Cardiac fibroblast (primary cell): Measurements from ENCODE around the gene ARHGAP8.

Source experiments
- DNase-seq, 2 donors: peaks; one replicate each; pipeline versions ENCODE4 v3.0.0 to v3.0.0-alpha.2; 2010; ENCODE audit warnings: low read depth in 2 of 2
- H3K4me3 ChIP-seq, 2 donors: replicated peaks in 1 of 2; 1 replicate in 1 of 2; 2 replicates in 1 of 2; pipeline ENCODE4 v1.5.1; 2011; ENCODE audit warnings: low read depth in 2 of 2, low read length in 2 of 2, mild to moderate bottlenecking in 2 of 2, moderate library complexity in 1 of 2
- TF ChIP-seq, protein P1 (sequence below): IDR thresholded peaks from one replicate; pipeline ENCODE4 v1.5.1; 2011; ENCODE audit warnings: low read depth, mild to moderate bottlenecking, low read length, inconsistent platforms

ARHGAP8 gene

DNA sequence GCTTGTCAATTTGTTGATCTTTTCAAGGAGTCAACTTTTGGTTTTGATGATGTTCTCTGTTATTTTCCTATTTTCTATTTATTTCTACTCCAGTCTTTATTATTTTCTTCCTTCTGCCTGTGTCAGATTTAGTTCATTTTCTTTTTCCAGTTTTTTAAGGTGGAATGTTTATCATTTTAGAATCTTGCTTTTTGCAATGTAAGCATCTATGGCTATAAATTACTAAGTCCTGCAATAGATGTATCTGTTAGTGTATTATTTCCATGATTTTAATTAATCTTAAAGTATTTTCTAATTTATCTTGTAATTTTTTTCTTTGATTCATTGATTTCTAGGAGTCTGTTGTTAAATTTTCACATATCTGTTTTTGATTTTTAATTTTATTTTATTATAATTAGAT, 81.7 kb downstream of the ARHGAP8 start:
- no peak for DNase-seq
- no peak overlapping the region for H3K4me3 ChIP-seq
- TF ChIP-seq, protein P1, sequence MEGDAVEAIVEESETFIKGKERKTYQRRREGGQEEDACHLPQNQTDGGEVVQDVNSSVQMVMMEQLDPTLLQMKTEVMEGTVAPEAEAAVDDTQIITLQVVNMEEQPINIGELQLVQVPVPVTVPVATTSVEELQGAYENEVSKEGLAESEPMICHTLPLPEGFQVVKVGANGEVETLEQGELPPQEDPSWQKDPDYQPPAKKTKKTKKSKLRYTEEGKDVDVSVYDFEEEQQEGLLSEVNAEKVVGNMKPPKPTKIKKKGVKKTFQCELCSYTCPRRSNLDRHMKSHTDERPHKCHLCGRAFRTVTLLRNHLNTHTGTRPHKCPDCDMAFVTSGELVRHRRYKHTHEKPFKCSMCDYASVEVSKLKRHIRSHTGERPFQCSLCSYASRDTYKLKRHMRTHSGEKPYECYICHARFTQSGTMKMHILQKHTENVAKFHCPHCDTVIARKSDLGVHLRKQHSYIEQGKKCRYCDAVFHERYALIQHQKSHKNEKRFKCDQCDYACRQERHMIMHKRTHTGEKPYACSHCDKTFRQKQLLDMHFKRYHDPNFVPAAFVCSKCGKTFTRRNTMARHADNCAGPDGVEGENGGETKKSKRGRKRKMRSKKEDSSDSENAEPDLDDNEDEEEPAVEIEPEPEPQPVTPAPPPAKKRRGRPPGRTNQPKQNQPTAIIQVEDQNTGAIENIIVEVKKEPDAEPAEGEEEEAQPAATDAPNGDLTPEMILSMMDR, result no peak

- DNase-seq, result no peak
These were observed 85.1 kb downstream of the ARHGAP8 start for GRCh38 chr22:44837481-44837880.

DNA sequence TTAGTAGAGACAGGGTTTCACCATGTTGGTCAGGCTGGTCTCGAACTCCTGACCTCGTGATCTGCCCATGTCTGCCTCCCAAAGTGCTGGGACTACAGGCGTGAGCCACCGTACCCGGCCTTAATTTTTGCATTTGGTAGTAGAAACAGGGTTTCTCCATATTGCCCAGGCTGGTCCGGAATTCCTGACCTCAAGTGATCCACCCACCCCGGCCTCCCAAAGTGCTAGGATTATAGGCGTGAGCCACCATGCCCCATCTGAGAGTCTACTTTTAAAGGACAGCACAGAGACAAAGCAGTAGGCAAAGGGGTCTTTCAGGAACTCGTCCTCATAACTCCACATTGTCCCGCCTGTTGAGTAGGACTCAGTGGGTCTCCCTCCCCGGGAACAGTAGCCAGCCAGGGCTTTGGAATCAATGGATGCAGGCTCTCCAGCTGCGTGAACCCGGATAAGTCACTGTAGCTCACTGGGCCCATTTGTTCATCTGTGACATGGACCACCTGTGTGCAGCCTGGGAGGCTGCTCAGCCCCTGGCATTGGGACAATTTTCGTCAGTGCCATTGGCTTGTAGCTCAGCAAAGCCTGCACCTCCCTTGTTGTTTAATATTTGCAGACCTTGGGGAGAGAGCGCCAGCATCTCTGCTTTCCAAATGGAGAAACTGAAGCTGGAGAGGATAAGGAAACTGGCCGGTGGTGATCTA, 86.1 kb downstream of the ARHGAP8 start:
- DNase-seq, result no peak
- TF ChIP-seq, protein P1, result no peak
- H3K4me3 ChIP-seq, result no peak overlapping the region

More at GRCh38 chr22:44837481-44837880, 85.1 kb downstream of the ARHGAP8 start:
- H3K4me3 ChIP-seq, result no peak overlapping the region
- TF ChIP-seq, protein P1, result no peak

GRCh38 chr22:44839061-44839460, 86.7 kb downstream of the ARHGAP8 start:
- H3K4me3 ChIP-seq, result no peak overlapping the region
- TF ChIP-seq, protein P1, result no peak
- no peak for DNase-seq

DNA sequence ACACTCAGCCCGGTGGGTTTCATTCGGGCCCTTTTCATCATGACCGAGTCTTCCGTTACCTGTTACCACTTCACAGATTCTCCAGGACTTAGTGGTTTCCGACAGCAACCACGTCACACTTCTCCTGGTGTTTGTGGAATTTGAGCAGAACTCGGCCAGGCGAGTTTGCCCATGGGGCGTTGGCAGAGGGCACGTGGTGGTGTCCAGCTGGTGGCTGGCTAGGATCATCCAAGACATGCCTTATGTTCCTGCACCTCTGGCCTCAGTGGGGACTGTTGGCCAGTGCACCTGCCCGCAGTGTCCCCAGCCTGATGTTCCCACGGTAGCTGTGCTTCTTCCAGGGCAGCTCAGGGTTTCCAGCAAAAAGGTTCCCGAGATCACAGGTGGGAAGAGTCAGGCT, 87.3 kb downstream of the ARHGAP8 start:
- TF ChIP-seq, protein P1, result no peak
- no peak for DNase-seq
- H3K4me3 ChIP-seq, result no peak overlapping the region

DNA sequence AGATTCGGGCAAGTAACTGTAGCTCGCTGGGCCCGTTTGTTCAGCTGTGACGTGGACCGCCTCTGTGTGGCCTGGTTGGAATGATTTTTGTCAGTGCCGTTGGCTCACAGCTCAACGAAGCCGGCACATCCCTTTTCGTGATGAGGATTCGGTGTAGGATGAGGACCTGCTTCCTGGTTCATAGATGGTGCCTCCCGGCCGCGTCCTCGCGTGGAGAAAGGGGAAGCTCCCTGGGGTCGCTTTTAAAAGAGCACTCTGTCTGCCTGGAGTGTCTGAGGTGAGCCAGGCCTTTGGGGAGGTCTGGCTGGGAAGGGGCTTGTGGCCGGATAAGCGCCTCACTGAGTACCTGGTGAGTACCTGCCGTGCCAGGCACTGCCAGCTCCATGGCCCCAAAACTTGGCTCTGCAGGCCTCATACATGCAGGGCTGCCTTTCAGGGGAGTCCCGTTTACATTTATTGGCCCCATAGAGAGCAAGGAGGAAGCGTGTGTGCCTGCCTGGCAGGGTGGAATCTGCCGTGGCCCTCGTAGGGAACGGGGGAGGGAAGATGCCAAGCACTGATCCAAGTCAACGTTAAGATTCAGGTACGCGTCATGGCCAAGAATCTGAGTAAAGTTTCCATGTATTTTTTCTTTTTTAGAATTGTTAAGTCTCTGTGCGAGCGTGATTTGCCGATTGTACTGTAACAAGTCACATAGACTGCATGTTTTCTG, 88.4 kb downstream of the ARHGAP8 start:
- TF ChIP-seq, protein P1, result no peak
- H3K4me3 ChIP-seq, result no peak overlapping the region
- DNase-seq, result no peak

GRCh38 chr22:44842417-44842816, 90.0 kb downstream of the ARHGAP8 start:
- TF ChIP-seq, protein P1, result no peak
- H3K4me3 ChIP-seq, result no peak overlapping the region
- DNase-seq, result no peak
